H9 (cell line): ENCODE results near the gene ENHO. TPM values are rescaled to one million over a fixed set of nuclear protein-coding genes. Genes with fewer than 3 reads are reported as not detected.

Source experiments
- DNase-seq: peaks from one replicate; pipeline ENCODE4 v3.0.0-alpha.2; 2017
- H2AFZ ChIP-seq: one replicate; pipeline ENCODE4 v1.6.1; 2013; ENCODE audit warnings: mild to moderate bottlenecking, low read length, control low read depth, moderate library complexity
- H2AK5ac ChIP-seq: 2 replicates; pipeline ENCODE4 v1.6.1; 2013; ENCODE audit warnings: low read length, control low read depth, mixed read lengths; ENCODE audit not compliant: insufficient read length
- H2BK120ac ChIP-seq: one replicate; pipeline ENCODE4 v1.6.1; 2013; ENCODE audit warnings: low read depth, mild to moderate bottlenecking, low read length, control low read depth, inconsistent platforms; ENCODE audit not compliant: poor library complexity, severe bottlenecking
- H2BK12ac ChIP-seq: 2 replicates; pipeline ENCODE4 v1.6.1; 2013; ENCODE audit warnings: low read length, control low read depth, mixed read lengths, low read depth; ENCODE audit not compliant: insufficient read length
- H2BK15ac ChIP-seq: 2 replicates; pipeline ENCODE4 v1.6.1; 2013; ENCODE audit warnings: low read depth, low read length, control low read depth
- H2BK20ac ChIP-seq: one replicate; pipeline ENCODE4 v1.6.1; 2013; ENCODE audit warnings: low read depth, mild to moderate bottlenecking, low read length, control low read depth, inconsistent platforms; ENCODE audit not compliant: poor library complexity, severe bottlenecking
- H2BK5ac ChIP-seq: 2 replicates; pipeline ENCODE4 v1.6.1; 2013; ENCODE audit warnings: low read length, control low read depth, mixed read lengths; ENCODE audit not compliant: insufficient read length
- H3K14ac ChIP-seq: 2 replicates; pipeline ENCODE4 v1.6.1; 2013; ENCODE audit warnings: low read length, control low read depth; ENCODE audit not compliant: insufficient read depth
- H3K18ac ChIP-seq: 2 replicates; pipeline ENCODE4 v1.6.1; 2013; ENCODE audit warnings: low read depth, mild to moderate bottlenecking, mixed read lengths, low read length, control low read depth; ENCODE audit not compliant: insufficient read length
- H3K23ac ChIP-seq: 2 replicates; pipeline ENCODE4 v1.6.1; 2013; ENCODE audit warnings: low read length, control low read depth, mixed read lengths, low read depth; ENCODE audit not compliant: insufficient read length
- H3K23me2 ChIP-seq: 2 replicates; pipeline ENCODE4 v1.6.1; 2013; ENCODE audit warnings: low read depth, mild to moderate bottlenecking, mixed read lengths, low read length, control low read depth; ENCODE audit not compliant: insufficient read length, poor library complexity, severe bottlenecking
- H3K27ac ChIP-seq: 2 replicates; pipeline ENCODE4 v1.5.1; 2013; ENCODE audit warnings: low read length, control low read depth, mixed read lengths, low read depth; ENCODE audit not compliant: insufficient read length
- H3K27me3 ChIP-seq: 2 replicates; pipeline ENCODE4 v1.6.1; 2013; ENCODE audit warnings: low read length, control low read depth, inconsistent platforms; ENCODE audit not compliant: insufficient read depth
- H3K4ac ChIP-seq: 2 replicates; pipeline ENCODE4 v1.6.1; 2013; ENCODE audit warnings: low read depth, mild to moderate bottlenecking, control low read depth, inconsistent platforms, low read length, moderate library complexity
- H3K4me1 ChIP-seq: 2 replicates; pipeline ENCODE4 v1.6.1; 2013; ENCODE audit warnings: low read length, control low read depth, inconsistent platforms; ENCODE audit not compliant: insufficient read depth
- H3K4me2 ChIP-seq: 2 replicates; pipeline ENCODE4 v1.6.1; 2013; ENCODE audit warnings: low read length, control low read depth, mixed read lengths; ENCODE audit not compliant: insufficient read length, insufficient read depth
- H3K56ac ChIP-seq: 2 replicates; pipeline ENCODE4 v1.6.1; 2013; ENCODE audit warnings: low read depth, mild to moderate bottlenecking, mixed read lengths, low read length, control low read depth; ENCODE audit not compliant: insufficient read length
- H3K79me1 ChIP-seq: 2 replicates; pipeline ENCODE4 v1.6.1; 2013; ENCODE audit warnings: low read depth, mild to moderate bottlenecking, moderate library complexity, low read length, control low read depth, inconsistent platforms; ENCODE audit not compliant: insufficient read depth, poor library complexity, severe bottlenecking
- H3K79me2 ChIP-seq: 2 replicates; pipeline ENCODE4 v1.6.1; 2013; ENCODE audit warnings: low read length, control low read depth, inconsistent platforms; ENCODE audit not compliant: insufficient read depth
- H3K9ac ChIP-seq: 2 replicates; pipeline ENCODE4 v1.6.1; 2013; ENCODE audit warnings: low read length, control low read depth, mixed read lengths; ENCODE audit not compliant: insufficient read length; ENCODE audit errors: extremely low read depth
- H3K9me3 ChIP-seq: one replicate; pipeline ENCODE4 v1.6.1; 2013; ENCODE audit warnings: low read depth, low read length, inconsistent platforms; ENCODE audit not compliant: control insufficient read depth
- H3T11ph ChIP-seq: one replicate; pipeline ENCODE4 v1.6.1; 2013; ENCODE audit warnings: mild to moderate bottlenecking, low read length, control low read depth, inconsistent platforms
- H4K20me1 ChIP-seq: one replicate; pipeline ENCODE4 v1.6.1; 2013; ENCODE audit not compliant: control insufficient read depth, insufficient read length, insufficient read depth
- H4K5ac ChIP-seq: 2 replicates; pipeline ENCODE4 v1.6.1; 2013; ENCODE audit warnings: low read depth, mild to moderate bottlenecking, mixed read lengths, low read length, control low read depth; ENCODE audit not compliant: insufficient read length
- H4K8ac ChIP-seq: replicated peaks from 2 replicates; pipeline ENCODE4 v1.6.1; 2013; ENCODE audit warnings: low read length, control low read depth, mixed read lengths, low read depth; ENCODE audit not compliant: insufficient read length
- H4K91ac ChIP-seq: 2 replicates; pipeline ENCODE4 v1.6.1; 2013; ENCODE audit warnings: low read depth, mild to moderate bottlenecking, moderate library complexity, mixed read lengths, low read length, control low read depth; ENCODE audit not compliant: insufficient read length
- H3K27ac Mint-ChIP-seq, 3 experiments: 2 replicates in 2 of 3; 3 replicates in 1 of 3; pipeline ENCODE4 v1.8.0; 2020 to 2021; ENCODE audit warnings: mixed read lengths in 3 of 3, mild to moderate bottlenecking in 1 of 3, moderate library complexity in 1 of 3
- H3K27me3 Mint-ChIP-seq: 2 replicates; pipeline ENCODE4 v1.8.0; 2021; ENCODE audit warnings: low read depth, mild to moderate bottlenecking, moderate library complexity, mixed read lengths
- H3K36me3 Mint-ChIP-seq, 3 experiments: 2 replicates in 2 of 3; 3 replicates in 1 of 3; pipeline ENCODE4 v1.8.0; 2020 to 2021; ENCODE audit warnings: low read depth in 3 of 3, mixed read lengths in 3 of 3; ENCODE audit not compliant: insufficient read depth in 1 of 3
- H3K4me1 Mint-ChIP-seq, 2 experiments: 2 replicates each; pipeline ENCODE4 v1.8.0; 2020; ENCODE audit warnings: mixed read lengths in 2 of 2
- H3K4me3 Mint-ChIP-seq, 2 experiments: 2 replicates in 1 of 2; 3 replicates in 1 of 2; pipeline ENCODE4 v1.8.0; 2020 to 2021; ENCODE audit warnings: mild to moderate bottlenecking in 2 of 2, mixed read lengths in 2 of 2, moderate library complexity in 1 of 2
- H3K9me3 Mint-ChIP-seq, 2 experiments: 2 replicates in 1 of 2; 3 replicates in 1 of 2; pipeline ENCODE4 v1.8.0; 2020; ENCODE audit warnings: mild to moderate bottlenecking in 2 of 2, mixed read lengths in 2 of 2, moderate library complexity in 1 of 2
- WGBS: extraction: QIAGEN DNeasy Blood & Tissue Kit; methylation state at CpG from one replicate; pipeline ENCODE4 v1.1.7; 2013; ENCODE audit warnings: missing lambda C conversion rate, low lambda C conversion rate, mixed read lengths; ENCODE audit not compliant: insufficient read length; ENCODE audit errors: extremely low coverage; 5-methylcytosine and 5-hydroxymethylcytosine counted together
- total RNA-seq: library from RNA; stranded (reverse); gene quantifications from 2 replicates; pipeline ENCODE4 v1.2.1, GENCODE V29; 2021
- TF ChIP-seq, protein P1 (sequence below): fragments of 200-600 bp; sonication (generic); conservative IDR thresholded peaks from 3 replicates; pipeline ENCODE4 v1.8.0; 2021; ENCODE audit warnings: antibody characterized with exemption, mild to moderate bottlenecking

The ENHO gene
- total RNA-seq, 1 experiment from 2014 or later, result 14.5 TPM

DNA sequence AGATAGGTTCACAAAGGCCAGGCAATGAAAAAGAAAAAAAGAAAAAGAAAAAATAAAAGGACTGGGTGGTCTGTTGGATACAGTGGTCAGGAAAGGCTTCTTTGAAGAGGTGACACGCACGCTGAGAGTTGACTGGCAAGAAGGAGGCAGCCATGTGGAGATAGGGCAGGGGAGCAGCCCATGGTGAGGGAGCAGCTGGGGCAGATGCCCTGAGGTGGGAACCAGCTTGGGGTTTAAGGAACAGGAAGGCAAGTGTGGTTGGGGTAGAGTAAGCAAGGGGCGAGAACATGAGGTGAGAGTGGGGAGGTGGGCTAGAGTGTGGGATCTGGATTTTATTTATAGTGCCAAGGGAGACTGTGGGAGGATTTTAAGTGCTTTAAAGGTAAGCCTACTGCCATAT, 6.8 kb downstream of the ENHO start:
- Histone ChIP-seq H3K23me2 (no peaks in the 10 kb centered on the region), H2BK120ac (no peak overlapping the region), H3K4me2 (no peak overlapping the region), H2BK5ac (no peak overlapping the region), H2BK20ac (no peak overlapping the region), H3K23ac (no peak overlapping the region), H3K79me2 (no peaks in the 10 kb centered on the region), H2AK5ac (no peak overlapping the region), H2BK12ac (no peak overlapping the region), H3K14ac (no peak overlapping the region), H3K9ac (no peak overlapping the region), H3T11ph (no peak overlapping the region), H4K8ac (no peak overlapping the region), H3K79me1 (no peaks in the 10 kb centered on the region), H3K56ac (no peak overlapping the region), H3K9me3 (no peaks in the 10 kb centered on the region), H3K4me1 (peaks cover 19% of the 10 kb centered on the region; the same call in 1 of the 2 replicates), H2BK15ac (no peak overlapping the region), H4K20me1 (peaks cover 4% of the 10 kb centered on the region), H4K5ac (no peak overlapping the region), H2AFZ (no peak overlapping the region), H3K27me3 (no peaks in the 10 kb centered on the region), H4K91ac (no peak overlapping the region), H3K27ac (no peak overlapping the region), H3K4ac (no peak overlapping the region), H3K18ac (no peak overlapping the region)
- H3K36me3 Mint-ChIP-seq, result no peaks in the 10 kb centered on the region
- H3K27me3 Mint-ChIP-seq, result peaks cover 10% of the 10 kb centered on the region
- TF ChIP-seq, protein P1, sequence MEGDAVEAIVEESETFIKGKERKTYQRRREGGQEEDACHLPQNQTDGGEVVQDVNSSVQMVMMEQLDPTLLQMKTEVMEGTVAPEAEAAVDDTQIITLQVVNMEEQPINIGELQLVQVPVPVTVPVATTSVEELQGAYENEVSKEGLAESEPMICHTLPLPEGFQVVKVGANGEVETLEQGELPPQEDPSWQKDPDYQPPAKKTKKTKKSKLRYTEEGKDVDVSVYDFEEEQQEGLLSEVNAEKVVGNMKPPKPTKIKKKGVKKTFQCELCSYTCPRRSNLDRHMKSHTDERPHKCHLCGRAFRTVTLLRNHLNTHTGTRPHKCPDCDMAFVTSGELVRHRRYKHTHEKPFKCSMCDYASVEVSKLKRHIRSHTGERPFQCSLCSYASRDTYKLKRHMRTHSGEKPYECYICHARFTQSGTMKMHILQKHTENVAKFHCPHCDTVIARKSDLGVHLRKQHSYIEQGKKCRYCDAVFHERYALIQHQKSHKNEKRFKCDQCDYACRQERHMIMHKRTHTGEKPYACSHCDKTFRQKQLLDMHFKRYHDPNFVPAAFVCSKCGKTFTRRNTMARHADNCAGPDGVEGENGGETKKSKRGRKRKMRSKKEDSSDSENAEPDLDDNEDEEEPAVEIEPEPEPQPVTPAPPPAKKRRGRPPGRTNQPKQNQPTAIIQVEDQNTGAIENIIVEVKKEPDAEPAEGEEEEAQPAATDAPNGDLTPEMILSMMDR, result no peak
- H3K9me3 Mint-ChIP-seq, result no peaks in the 10 kb centered on the region
- peak overlapping the region in 1 of 3 experiments; percentile 54; a peak in 3 of 7 replicates for H3K27ac Mint-ChIP-seq
- H3K4me3 Mint-ChIP-seq, result no peak overlapping the region
- DNase-seq, result no peak
- peaks cover 28 to 31% of the 10 kb centered on the region in 2 experiments for H3K4me1 Mint-ChIP-seq
- WGBS, result no CpG with 5 or more reads among the region's 3 CpGs
